Stimulated activated CD8-positive, alpha-beta memory T cell treated with anti-CD3 and anti-CD28 coated beads, Interleukin-12 subunit alpha, Interleukin-12 subunit beta, amount 100 ng/mL, for 24 hours (primary cell): ENCODE measurements around the gene GATB.

ENCODE experiments used
- DNase-seq: peaks from one replicate; pipeline ENCODE4 v3.0.0-alpha.2; 2020; ENCODE audit errors: extremely low read depth

Gene GATB

DNA sequence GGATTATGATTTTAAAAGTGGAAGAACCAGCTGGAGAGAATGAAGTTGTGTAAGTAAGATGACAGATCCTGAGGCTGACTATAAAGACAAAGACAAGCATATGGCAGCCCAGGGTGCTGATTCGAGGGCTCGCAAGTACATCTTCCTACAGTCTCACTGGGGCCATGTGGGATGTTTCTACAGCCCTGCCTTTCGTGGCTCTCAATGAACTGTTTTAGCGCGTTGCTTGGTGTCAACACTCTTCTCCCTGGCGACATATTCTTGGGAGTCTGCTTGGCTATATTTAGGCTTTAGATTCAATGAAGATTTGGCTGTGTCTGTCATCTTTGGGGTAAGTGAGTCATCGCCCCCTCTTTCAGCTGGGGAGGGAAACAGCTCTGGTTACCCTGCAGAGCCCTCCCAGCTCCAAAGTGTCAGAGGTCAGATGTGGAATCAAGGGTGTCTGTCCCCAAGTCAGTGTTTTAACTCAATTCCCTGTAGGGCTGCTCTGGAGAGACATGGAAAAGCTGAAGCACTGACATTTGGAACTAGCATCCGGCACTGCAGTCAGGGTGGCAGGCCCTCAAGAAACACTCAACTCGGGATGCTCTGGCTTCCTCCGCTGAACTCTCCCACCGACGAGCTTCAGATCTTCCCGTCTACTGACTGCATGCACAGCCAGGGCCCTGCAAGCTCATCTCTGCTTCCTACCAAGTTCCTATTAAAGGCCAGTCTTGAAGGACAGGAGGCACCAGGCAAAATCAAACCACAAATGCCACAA, 65.7 kb downstream of the GATB start:
- DNase-seq = no peak

DNA sequence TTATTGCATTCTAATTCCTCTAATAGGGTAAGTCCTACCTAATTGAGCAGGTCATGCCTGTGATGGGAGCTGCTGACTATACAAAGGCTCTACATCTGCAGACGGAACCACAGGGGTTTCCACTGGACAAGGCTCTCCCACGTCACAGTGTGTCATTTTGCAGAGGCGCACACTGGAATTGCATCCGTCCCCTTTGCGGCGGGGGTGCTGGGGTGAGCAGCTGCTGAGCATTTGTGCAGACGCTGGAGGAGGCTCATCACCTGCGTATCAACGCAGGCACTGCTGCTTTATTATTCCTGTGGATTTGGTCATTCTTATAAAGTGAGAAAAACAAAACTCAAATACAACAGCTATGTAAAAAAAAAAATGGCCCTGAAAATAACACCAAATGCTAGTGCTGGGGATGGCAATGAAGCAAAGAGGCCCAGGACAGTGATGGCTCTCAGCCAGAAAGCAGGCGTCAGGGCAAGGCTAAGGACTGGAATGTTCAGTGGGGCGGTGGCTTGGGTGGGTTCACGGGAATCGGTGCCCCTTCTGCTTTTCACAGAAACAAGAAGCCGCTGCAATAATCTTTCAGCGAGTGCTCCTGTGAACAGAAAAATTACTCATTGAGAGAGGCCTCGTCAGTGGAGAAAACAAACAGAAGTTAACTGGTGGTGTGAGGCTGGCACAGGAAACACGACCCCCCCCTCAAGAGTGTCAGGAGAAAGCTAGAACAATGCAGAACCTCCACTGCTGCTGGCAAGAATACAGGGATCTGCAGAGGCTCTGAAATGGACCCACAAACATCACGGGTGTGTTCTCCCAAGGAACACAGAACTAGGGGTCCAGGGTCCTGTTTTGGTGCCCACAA, 67.8 kb downstream of the GATB start:
- no peak for DNase-seq

GRCh38 chr4:151692443-151692782, 68.4 kb downstream of the GATB start:
- DNase-seq = no peak

DNA sequence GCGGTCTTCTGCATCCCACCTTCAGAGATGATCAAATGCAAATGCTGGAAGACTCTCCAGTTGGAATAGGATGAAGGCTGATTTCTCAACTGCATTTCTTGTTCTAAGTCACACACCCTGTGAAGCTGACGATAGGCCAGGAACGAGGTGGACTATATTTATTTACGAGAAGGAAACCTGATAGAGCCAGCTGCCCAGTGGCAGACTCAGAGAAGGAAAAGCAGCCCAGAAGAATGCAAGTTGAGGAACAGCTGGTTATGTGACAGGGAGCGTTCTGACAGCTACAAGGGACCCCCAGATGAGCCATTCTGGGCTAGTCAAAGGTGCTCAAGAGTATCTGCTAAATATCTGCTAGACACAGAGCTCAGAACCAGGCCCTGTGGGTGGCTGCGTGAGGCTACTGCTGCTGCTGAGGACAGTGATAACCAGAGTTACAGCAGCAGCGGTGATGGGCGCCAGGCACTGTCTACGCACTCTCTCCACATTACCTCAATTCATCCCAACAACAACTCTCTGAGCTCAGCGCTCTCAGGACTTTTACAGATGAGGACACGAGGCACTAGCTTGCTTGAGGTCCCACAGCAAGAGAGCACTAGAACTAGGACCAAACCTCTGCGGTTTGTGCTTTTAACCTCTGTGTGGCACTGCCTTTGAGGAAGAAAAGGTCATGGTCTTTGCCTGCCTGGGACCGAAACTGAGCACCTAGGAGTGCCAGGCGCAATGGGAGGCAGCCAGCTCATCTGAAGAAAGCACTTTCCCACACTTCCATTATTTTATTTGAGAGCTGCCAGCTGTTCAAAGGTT, 69.0 kb downstream of the GATB start:
- DNase-seq = no peak

DNA sequence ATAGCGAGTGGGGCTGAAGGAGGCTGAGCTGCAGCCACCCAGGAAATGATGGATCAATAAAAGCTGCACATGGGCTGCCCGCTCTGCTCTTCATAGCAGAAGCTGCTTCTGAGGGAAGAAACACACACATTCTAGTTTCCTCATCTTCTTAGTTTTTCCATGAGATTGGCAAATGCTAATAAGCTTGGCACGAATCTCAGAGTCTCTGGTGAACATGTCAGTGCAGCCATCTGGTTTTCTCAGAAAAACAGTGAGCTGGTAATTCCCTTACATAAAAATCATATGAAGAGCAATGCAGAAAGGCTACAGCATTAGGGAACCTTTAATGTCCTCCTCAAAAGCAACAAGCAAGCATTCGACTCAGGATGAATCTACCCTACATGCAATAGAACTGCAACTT, 69.9 kb downstream of the GATB start:
- DNase-seq = no peak

DNA sequence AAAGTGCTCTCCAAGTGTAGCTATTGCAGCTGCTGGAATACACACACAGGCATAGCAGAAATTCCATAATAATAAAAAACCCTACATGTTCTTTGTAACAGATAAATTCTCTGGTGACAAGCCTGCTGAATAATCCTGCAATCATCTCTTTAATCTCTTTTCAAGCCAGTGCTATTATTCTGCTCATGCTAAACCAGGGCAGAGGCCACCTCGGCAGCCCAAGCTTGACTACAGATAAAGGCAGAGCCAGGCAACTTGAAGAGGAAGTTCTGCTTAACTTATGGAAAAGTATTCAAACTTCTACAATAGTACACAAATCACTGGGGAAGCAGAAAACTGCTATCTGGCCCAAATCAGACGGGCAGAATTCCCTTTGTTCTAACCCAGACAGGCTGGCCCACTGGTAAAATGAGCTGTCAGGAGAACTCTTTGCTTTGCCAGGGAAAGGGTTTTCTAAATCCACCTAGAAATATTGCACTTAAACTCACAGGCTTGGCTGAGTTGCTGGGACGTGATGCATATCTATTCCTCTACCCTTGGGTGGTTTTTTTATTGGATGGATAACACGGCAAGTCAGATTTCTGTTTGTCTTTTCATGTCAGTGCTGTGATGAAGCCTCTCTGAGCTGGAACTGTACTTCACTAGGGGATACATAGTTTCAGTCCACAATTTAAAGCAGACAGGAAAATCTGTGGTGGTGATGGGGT, 70.5 kb downstream of the GATB start:
- no peak for DNase-seq

DNA sequence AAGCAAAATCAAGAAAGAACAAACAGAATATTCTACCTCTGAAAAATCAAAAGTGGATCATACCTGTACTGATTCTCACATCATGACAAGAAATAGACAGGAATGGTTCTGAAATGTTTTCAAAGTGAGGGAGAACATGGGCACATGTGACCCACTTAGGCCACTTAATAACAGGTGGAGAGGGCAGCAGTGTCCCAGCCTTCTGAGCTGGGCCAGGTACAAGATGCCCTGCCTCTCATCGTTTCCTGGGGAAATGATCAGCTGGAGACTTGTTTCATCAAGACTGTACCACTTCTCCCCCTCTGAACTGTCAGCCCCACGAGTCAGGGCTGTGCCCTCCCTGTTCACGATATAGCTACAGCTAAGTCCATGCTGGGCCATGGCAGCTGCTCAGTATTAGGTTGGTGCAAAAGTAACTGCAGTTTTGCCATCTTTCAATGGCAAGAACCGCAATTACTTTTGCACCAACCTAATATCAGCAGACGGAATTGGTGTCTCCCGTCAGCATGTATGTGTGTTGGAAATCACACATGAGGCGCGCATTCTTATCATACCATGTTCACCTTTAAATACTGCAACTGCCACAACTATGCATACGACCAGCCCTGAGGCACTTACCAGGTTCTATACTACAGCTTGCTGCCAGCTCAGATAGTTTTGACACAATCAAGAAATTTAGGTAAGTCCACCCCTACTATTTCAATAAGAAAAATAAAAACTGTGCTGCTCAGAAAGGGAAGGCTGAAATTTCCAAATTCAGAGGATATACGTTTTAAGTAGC, 71.4 kb downstream of the GATB start:
- no peak for DNase-seq

DNA sequence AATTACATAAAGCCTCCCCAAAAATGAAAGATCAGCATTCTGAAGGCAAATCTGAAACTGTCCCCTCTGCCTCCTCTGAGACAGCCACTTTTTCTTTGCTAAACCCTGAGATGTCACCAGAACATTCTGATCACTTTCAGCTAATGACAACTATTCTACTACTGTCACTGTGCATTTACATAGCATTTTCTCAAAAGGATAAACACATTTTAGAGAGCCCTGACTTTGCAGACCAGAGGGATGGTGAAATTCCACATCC, 72.1 kb downstream of the GATB start:
- DNase-seq = no peak

GRCh38 chr4:151688003-151688784, 72.6 kb downstream of the GATB start:
- DNase-seq = no peak

DNA sequence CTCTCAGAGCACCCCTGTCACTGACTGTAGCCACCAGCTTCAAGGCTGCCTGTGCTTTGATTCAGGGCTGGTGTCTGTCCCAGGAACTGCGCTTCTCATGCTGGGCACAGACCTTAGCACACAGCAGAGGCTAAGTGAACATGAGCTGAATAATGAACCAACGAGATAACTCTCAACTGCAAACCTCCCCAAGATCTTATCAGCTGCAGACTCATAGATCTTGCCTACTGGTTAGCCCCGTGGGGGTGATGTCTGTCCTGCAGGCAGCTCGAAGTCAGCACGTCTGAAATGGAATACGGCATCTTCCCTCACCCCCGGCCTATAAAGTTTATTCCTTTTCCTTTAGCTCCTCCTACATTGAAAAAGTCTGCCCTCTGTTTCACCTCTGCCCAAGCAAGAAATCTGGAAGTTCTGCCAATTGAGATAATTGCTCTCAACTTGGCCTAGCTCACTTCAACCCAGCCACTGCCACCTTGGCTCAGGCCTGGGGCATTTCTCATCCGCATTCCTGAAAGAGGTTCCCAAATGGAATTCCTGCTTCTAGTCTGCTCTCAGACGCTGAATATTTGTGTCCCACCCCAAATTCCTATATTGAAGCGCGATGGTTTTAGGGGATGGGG, 73.7 kb downstream of the GATB start:
- DNase-seq = no peak

DNA sequence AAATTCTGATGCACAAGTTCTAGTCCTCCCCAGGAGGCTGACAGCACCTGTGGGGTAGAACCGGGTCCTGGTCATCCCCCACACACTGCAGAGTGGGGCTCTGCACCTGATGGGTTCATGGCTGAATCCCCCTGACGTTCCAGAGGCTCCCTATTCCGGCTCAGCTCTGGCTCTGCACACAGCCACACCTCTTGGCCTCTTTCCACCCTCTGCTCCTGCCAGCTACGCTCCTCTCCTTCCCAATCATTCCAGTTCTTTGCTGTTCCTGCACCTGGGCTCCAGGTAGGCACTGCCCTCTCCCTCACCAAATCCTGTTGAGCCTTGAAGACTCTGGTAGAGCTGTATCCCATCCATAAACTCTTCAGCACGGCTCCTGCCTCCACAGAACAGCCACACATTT, 75.5 kb downstream of the GATB start:
- no peak for DNase-seq

- no peak for DNase-seq
These were observed 79.7 kb downstream of the GATB start for GRCh38 chr4:151681085-151681484.

DNA sequence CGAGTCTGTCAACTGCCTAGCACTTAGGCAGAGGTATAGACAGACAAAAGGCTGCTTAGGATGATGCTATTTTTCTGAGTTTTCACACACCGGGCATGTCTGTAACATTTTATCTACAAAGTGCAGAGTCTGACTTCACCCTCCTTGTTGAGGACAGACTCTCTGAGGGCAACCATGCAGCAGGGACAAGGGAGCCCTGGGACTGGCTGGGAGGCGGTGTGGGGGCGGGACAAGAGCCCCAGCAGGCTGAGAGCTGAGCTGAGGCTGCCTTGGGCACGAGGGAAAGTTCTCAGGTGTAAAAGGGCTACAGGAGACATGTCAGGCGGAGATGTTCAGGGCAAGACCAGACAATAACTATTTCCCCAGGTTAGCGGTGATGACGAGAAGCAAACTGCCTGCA, 81.6 kb downstream of the GATB start:
- DNase-seq = no peak

GRCh38 chr4:151678048-151678872, 82.5 kb downstream of the GATB start:
- no peak for DNase-seq

DNA sequence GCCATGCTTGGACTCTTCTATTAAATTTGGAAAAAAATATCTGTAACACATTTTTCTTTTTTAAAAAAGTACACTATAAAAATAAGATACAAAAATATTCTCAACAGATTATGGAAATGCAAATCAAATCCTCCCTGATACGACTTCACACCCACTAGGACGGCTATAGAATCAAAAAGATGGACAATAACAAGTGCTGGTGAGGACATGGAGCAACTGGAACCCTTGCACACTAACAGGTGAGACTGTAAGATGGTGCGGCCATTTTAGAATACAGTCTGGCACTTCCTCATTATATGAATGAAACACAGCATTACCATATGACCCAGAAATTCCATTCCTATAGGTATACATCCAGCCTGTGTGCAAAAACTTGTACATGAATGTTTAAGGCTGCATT, 83.6 kb downstream of the GATB start:
- no peak for DNase-seq

DNA sequence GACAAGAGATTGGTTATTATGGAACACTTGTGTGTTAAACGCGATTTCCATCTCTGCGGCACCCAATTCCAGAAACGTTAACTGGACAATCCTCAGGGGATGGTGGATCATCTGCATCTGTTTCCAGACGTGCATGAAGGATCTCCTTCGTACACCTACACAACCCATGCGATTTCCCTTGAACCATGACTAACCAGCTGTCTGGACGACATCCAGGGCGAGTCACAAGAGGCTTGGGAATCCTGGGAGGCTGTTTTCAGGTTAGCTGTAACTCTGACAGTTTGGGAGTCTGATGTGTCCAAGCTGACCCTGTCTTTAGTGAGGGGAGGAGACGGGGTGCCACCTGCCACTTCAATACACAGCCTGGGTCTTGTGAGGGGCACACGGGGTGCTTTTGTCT, 84.5 kb downstream of the GATB start:
- no peak for DNase-seq

DNA sequence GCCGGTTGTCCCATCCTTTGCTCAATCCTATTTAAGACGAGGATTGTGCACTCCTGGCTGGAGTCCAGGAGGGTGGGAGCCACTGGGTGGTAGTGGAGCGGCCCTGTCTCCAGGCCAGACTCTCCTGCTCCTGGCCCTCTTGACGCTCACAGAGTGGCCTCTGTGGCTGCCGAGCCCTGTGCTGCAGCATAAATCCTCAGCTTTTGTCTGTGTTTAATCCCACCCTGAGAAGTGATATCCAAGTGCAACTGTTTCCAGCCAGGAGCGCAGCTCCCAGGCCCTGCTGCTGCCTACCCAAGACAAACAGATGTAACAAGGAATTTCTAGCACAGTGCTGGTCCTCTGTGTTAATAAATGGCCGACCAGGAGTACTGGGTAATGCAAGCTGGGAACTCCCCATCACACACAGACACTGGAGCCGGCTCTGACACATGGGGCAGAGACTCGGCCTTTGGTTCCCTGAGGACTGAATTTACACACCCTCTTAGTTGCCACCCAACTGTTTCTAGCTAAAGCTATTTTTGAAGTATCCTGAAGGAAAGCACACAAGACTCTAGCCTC, 85.3 kb downstream of the GATB start:
- no peak for DNase-seq

GRCh38 chr4:151674804-151675391, 85.9 kb downstream of the GATB start:
- no peak for DNase-seq
